ENCODE results near the gene AP1B1. TPM values are rescaled to one million over a fixed set of nuclear protein-coding genes. Genes with fewer than 3 reads are reported as not detected.
"Not testable (repeated sequence)": the region's sequence is repeated elsewhere in the genome, so short reads cannot be mapped to it uniquely, and the experiment has no call there.

The AP1B1 gene
- total RNA-seq: 10 to 100 TPM; 53.7 to 63.0 TPM
- long read RNA-seq, donor 1, full-length matches to known transcripts: 5 of 18 reads
- long read RNA-seq, donor 1, partial matches to known transcripts: 10 of 18 reads
- long read RNA-seq, donor 1, other reads (novel, unspliced or antisense): 3 of 18 reads
- long read RNA-seq, donor 2, partial matches to known transcripts: 32 of 36 reads
- long read RNA-seq, donor 2, other reads (novel, unspliced or antisense): 4 of 36 reads

DNA sequence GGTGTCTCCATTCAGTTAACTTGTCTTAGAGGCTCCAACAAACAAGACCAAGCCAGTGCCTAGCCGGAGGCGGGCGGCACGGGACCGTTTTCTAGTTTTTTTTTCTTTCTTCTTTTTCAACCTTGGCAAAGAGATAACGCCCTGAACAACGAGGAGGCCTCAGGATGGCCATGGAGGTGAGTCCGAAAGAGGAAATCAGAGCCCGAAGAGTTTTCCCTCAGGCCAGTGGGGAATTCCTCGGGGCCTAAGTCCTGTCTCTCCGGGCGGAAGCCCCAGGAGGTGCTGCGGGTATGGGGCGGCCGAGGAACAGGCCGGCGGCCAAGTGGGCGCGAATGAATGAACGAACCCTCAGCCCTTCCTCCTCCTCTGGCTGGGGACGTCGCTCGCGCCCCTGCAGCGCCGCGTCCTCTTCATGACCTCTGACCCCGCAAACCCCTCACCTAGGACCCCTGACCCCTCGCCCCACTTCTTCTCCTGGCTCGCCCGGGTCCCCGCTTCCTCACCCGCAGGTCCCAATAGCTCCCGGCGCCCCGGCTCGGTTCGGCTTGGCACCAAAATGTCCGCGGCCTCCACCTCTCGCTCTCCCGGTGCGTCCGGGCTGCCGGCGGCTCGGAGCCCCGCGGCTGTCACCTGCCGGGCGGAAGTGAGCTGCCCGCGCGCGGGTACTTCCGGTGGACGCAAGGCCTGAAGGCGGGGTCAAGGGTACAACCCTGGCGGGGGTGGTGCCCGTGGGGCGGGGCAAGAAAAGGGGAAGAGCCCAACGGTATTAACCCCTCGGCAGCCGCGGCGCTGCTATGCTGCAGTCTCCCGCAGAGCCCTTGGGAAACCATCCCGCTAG lies at the start of gene AP1B1:
Gene AP1B1 (minus strand): TSS at position 650 of the 838 bp plus-strand sequence. CDS start 21,327 bp downstream, outside the sequence.
- DNase-seq (ENCODE audit: low spot score): peak; percentile 98
- intact Hi-C loops (cut with DNase I): no loop called here

DNA sequence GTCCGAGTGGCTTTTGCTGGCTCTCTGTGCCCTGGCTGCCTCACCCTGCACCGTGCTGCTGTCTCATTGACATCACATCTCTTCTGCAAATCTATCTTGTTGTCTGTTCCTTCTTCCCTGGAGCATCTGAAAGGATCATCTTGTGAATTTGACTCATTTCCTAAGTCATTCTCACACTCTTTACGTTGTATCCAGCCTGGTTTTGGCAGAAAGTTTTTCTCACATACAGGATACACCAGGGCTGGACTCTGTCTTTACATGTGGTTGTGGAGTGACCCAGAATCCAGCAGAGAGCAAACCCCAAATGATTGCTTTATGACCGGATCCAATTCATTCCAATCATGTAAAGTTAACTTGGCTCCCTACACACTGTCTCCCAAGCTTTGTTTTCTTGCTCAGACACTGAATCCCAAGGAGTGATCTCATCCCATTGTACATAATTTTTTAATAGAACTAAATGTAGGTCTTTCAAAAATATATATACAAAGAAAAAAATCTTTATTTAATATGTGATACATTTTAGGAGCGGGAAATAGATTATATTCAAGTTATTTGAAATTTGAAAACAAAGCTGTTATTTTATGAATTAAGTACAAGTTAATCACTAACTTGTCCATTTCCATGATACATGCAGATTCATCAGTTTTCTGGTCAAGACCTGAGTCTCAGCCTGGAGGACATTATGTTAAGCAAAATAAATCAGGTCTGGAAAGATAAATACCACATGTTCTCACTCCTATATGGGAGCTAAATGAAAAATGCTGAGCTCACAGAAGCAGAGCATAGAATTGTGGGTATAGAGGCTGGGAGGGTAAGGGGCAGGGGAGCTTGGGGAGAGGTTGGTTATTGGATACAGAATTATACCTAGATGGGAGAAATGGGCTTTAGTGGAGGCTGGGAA lies 47.1 kb upstream of the AP1B1 start:
- no peak for DNase-seq (ENCODE audit: low spot score)
- intact Hi-C loops (cut with DNase I): no loop called here

DNA sequence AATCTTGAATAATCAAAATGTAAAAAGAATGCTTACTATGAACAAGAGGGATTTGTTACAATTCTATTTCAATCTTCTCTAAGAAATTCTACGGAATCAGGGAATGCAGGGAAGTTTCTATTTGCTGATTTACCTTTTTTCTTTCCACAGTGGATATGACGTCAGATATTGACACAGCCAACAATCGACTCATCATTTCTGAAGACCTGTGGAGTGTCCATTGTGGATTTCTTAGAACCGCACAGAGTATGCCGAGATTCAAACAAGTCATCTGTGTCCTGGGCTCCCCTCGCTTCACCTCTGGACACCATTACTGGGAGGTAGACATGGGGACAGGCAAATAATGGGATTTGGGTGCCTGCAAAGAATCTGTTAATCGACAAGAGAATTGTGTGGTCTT lies 45.9 kb upstream of the AP1B1 start:
- intact Hi-C loops (cut with DNase I): loop anchor here in 1 of 2 donors (5.0 kb wide), 1 partner anchor 1868 kb away; no protein-coding TSS in a partner anchor
- DNase-seq (ENCODE audit: low spot score): no peak

DNA sequence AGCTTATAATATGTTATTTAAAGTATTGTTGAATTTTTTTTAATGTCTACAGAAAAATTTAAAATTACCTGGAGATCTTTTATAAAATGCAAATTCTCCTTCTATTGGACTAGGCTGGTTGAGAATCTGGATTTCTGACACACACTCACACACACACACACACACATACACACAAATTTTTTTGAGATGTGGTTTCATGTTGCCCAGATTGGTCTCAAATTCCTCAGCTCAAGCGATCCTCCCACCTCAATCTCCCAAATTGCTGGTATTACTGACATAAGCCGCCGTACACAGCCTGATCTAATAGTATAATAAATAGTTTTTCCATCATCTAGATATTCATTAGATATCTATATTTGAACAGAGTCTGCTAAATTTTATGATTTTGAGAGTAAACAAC lies 45.5 kb upstream of the AP1B1 start:
- no peak for DNase-seq (ENCODE audit: low spot score)
- intact Hi-C loops (cut with DNase I): loop anchor here in 1 of 2 donors (5.0 kb wide), 1 partner anchor 1868 kb away; no protein-coding TSS in a partner anchor

DNA sequence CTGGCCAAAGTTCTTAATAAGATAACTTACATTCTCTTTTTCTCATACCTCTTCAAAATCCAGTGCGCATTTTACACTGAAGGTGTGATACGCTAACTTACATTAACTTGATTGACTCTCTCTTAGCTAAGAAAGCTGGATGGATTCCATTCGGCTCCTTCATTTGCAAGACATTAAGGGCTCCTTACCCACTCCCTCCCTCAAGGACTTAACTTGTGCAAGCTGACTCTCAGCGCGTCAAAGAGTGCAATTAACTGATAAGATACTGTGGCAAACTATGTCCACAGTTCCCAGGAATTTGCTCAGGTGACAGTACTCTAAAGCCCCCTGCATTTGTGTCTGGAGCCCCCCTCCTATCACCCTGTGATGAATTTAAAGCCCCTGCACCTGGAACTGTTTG lies 43.6 kb upstream of the AP1B1 start:
- intact Hi-C loops (cut with DNase I): loop anchor here in 1 of 2 donors (5.0 kb wide), 1 partner anchor 1870 kb away; no protein-coding TSS in a partner anchor
- no peak for DNase-seq (ENCODE audit: low spot score)

DNA sequence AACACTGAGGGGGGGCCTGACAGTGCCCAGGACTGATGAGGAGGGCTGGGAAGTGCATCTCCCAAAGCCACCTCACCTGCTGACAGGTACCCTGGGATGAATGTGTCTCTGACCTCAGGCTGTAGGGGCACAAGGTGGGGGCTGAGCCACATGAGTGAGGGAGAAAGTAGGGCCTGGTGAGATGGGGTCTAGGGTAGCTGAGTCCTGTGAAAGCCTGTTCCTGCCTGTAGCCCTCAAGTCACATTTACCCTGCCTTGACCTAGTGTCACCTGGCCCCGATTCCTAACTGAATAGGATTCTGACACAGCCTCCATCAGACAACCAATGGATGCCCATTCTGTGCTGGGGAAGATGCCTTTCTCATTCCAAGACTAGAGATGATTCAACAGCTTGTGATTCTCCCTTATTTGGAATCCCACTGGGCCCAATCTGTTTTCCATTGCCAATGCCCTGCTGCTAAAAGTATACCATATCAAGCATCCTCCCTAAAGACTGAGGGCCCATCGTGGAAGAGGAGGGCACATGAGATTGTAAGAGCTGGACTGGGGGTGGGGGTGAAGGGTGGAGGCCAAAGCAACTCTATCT lies 38.9 kb upstream of the AP1B1 start:
- intact Hi-C loops (cut with DNase I): no loop called here
- no peak for DNase-seq (ENCODE audit: low spot score)

DNA sequence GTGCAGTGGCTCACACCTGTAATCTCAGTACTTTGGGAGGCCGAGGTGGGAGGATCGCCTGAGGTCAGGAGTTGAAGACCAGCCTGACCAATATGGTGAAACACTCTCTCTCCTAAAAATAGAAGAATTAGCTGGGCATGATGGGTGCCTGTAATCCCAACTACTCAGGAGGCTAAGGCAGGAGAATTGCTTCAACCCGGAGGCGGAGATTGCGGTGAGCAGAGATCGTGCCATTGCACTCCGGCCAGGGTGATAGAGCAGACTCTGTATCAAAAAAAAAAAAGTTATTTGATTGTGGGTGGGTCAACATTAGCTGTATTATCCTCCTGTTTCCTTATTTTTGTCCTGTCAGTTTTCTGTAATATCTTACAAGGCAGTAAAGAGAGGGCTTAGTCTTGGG lies 38.1 kb upstream of the AP1B1 start:
- DNase-seq (ENCODE audit: low spot score): no peak
- intact Hi-C loops (cut with DNase I): no loop called here

DNA sequence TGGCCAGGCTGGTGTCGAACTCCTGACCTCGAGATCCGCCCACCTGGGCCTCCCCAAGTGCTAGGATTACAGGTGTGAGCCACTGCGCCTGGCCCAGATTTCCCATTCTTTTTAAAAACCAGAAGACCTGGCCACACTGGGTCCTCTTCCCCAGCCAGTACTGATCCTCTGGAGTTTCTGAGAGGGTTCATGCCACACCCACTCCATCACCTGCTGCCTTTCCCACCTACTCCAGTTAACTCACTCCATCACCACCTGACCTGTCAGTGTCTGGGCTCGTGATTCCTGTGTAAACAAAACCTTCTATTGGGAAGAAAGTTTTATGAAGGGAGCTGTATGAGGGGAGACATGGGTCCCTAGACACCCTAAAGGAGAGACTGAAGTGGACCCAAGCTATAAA lies 30.3 kb upstream of the AP1B1 start:
- intact Hi-C loops (cut with DNase I); DNase-seq (ENCODE audit: low spot score): not testable (repeated sequence)

DNA sequence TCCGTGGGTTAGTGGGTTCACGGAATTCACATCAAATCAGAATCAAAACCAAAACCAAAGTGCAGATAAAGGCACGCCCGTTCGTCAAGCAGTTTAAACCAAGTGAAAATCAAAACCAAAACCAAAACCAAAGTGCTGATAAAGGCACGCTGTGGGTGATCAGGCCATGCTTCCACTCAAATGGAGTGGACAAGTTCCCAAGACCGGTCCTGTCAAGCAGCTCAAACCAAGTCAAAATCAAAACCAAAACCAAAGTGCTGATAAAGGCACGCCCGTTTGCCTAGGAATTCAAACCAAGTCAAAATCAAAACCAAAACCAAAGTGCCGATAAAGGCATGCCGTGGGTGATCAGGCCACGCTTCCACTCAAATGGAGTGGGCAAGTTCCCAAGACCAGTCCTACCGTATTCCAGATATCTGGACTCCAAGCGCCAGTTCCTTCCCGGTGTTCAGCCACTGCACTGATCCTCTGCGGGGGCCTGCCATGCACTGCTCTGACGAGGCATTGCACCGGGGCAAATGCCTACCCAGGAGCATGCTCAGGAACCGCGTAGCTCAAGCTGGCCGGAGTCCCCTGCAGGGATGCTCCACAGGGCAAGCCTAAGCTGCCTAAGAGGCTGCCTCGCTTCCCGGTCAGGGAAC lies 26.7 kb upstream of the AP1B1 start:
- DNase-seq (ENCODE audit: low spot score): not testable (repeated sequence)

DNA sequence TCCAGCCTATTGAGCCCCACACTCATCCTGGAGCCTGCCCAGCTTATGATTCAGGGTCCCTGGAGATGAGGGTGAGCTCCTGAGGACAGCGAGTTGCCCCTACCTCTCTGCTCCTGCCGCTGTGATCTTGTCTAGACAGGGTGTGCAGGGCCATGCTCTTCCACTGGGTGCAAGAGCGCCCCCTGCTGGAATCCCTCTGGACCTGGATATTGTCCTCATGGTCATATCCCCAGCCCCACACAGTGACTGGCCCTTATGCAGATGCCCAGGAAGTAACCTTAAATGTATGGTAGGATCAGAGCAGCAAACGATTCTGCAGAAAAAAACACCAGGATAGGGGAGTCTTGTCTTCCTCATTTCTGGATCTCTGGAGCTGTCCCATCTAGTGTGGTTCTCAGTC lies 24.4 kb upstream of the AP1B1 start:
- not testable (repeated sequence) for DNase-seq (ENCODE audit: low spot score)

More for the DNA sequence above, 26.7 kb upstream of the AP1B1 start:
- intact Hi-C loops (cut with DNase I): not testable (repeated sequence)

DNA sequence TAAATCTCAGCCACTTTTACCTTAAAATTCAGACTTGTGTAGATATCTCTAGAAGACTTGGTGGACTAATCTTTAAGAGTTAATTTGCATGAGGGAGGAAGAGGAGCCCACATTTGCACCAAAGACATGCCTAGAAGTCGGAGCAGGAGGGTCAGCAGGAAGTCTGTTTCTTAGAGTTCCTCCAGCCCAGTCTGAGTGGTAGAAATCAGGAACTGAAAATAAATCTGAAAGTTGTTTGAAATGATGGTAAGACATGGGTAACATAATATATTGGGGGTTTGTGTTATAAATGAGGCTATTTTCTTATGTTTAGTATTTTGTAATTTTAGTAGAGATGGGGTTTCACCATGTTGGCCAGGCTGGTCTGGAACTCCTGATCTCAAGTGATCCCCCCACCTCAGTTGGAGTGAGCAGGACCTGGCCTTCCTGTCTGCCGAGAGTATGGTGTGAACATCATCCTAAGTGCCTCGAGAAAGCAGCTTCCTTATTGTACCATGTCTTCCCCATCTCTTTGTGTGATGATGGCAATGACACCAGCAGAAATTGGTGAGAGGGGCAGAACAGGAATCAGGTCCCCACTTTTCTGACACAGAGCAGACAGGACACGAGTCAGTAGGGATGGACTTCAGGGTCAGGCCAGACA lies 23.3 kb upstream of the AP1B1 start:
- DNase-seq (ENCODE audit: low spot score); intact Hi-C loops (cut with DNase I): not testable (repeated sequence)

More for the DNA sequence above, 24.4 kb upstream of the AP1B1 start:
- intact Hi-C loops (cut with DNase I): not testable (repeated sequence)

DNA sequence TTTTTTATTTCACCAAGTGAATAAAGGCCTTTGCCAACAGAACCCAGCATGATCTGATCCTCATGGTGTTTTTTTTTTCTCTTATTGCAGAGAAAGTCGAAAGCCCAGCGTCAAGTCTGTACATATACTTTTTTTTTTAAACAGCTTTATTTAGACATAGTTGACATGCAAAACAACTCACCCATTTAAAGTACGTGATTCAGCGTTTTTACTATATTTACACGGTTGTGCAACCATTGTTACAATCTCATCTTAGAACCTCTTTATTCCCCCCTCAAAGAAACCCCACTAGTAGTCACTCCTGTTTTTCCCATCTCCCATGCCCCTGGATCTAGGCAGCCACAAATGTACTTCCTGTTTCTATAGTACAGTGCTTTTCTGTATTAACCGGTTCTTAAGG lies 20.6 kb upstream of the AP1B1 start:
- no peak for DNase-seq (ENCODE audit: low spot score)
- intact Hi-C loops (cut with DNase I): no loop called here

DNA sequence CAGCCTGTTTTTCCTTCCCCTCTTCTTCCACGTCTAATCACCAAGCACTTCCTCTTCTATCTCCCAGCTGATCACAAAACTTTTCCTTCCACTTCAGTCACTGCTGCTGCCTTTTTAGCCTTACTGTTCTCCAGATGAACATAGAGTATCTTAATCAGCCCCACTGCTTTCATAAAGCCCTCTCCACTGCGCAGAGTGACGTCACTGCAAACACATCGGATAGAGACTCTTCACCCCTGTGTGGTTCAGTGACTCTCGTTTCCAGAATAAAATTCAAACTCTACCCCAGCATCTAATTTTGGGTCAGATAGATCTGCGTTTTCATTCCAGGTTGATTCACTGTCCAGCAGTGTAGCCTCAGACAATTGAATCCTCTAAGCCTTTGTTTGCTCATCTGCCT lies 13.2 kb upstream of the AP1B1 start:
- intact Hi-C loops (cut with DNase I); DNase-seq (ENCODE audit: low spot score): not testable (repeated sequence)

DNA sequence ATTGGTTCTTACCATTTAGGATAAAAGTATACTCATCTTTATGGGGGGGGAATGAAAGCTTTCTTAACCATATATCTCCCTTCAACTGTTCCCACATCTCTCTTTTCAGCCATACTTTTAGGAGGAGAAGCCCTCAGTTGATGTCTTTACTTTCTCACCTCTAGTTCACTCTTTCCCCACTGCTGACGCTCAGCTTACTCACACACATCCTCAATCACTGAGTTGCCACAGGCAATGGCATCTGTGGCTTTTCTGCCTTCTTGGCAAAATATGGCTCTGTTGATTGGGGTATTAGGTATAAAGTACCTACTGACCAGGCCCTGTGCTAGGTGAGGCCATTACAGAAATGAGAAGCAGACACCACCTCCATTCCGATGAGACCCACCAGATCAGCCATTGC lies 12.2 kb upstream of the AP1B1 start:
- no peak for DNase-seq (ENCODE audit: low spot score)
- intact Hi-C loops (cut with DNase I): no loop called here

DNA sequence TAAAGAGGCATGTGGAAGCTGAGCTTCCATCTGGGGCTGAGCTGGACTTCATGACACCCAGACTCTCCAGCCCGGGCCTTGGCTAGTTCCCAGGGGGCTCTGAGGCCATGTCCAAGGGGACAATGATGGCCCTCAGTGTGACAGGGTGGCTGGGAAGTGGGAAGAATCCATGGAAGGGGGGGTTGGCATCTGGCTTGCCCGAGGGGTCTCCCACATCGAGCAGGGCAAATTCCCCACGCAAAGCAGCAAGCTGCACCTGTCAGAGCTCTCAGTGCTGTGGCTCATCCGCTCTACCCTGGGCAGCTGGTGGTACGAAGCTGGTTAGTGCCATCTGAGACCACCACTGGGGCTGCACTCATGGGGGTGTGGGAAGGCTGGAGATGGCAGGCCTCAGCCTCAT lies 9.4 kb upstream of the AP1B1 start:
- intact Hi-C loops (cut with DNase I): loop anchor here in 1 of 2 donors (10.0 kb wide), 1 partner anchor 107 kb away; no protein-coding TSS in a partner anchor

DNA sequence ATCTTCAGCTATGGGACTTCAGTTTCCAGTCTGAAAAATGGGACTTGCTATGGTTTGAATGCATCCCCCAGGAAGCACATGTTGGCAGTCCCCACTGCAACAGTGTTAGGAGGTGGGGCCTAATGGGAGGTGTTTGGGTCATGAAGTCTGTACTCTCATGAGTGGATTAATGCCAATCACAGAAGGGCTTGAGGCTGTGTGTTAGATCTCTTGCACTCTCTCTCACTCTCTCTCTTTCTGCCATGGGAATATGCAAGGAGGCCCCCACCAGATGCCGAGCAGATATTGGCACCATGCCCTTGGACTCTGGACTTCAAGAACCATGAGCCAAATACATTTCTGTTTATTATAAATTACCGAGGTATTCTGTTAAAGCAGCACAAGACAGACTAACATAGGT lies 7.8 kb upstream of the AP1B1 start:
- intact Hi-C loops (cut with DNase I): loop anchor here in 1 of 2 donors (10.0 kb wide), 1 partner anchor 109 kb away; no protein-coding TSS in a partner anchor
- no peak for DNase-seq (ENCODE audit: low spot score)

More for the DNA sequence above, 9.4 kb upstream of the AP1B1 start:
- no peak for DNase-seq (ENCODE audit: low spot score)

DNA sequence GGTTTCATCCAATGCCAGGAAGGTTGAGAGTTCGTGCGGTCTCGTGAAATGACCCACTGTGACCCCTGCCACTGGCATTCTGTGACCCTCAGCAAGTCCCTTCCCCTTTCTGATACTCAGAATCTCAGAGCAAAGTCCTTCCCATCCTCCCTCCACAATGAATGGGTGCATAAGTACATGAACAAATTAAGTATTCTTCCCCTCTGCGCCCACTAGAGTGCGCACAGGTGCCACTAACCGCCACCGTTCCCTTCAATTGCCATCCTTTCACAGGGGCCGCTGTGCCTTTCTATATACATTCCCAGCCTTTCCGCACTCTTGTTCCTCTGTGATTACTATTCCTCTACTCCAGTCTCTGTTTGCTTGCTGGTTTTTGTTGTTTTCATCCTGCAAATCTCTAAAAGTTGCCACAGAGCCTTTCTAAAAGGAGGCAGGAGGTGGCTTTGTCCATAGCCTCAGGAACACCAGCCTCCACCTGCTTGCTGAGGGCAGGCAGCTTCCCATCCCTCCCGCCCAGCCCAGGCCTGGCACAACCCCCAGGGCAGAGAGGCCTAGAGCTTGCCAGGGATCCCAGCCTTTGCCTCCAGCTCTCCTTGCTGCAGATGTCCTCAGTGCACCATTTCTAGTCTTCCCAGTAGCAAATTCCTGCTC lies 6.7 kb upstream of the AP1B1 start:
- DNase-seq (ENCODE audit: low spot score): peak; percentile 88
- intact Hi-C loops (cut with DNase I): loop anchor here in 1 of 2 donors (10.0 kb wide), 1 partner anchor 110 kb away; no protein-coding TSS in a partner anchor

Measured in posterior vena cava (tissue), 2 donors.